GM21447 (cell line): ENCODE measurements around the gene BTBD19.
A peak's percentile ranks its signal among the peaks of the same experiment; 100 is the strongest.
"Not testable (repeated sequence)": the region's sequence is repeated elsewhere in the genome, so short reads cannot be mapped to it uniquely, and the experiment has no call there.

ENCODE experiments used
- ATAC-seq: cut with Tn5 transposase; IDR thresholded peaks from one replicate; pipeline ENCODE4 v1.9.1; 2021; ENCODE audit not compliant: unreplicated experiment

BTBD19 gene

DNA sequence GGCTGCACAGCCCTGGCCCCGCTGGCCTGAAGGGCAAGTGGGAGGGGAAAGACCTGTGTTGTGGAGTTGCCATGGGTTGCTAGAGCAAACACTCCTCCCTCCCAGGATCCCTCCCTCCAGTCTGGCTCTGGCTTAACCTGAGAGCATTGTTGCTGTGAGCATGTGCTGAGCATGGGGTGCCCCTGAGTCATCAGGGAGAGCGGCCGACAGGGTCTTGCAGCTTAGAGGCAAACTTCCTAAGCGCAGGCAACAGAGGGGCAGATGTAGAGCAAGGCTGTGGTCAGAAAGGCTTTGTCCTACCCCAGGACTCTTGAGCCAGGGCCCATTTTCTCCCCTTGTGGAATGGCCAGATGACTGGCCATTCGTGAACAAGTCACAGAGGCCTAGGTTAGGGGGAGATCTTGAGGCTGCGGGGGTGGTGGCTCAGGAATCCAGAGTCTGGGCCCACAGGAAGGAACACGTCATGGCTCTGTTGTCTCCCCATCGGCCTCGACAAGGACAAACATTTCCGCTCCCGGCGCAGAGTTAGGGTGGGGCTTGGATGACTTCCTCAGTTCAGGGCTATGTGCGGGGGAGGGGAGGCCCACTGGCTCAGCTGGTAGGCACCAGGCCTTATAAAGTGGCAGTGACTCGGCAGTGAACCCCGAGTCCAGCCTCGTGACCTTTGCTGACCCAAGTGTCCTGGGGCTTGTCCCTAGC, 810 bp upstream of the BTBD19 start:
- ATAC-seq: peak; percentile 41

DNA sequence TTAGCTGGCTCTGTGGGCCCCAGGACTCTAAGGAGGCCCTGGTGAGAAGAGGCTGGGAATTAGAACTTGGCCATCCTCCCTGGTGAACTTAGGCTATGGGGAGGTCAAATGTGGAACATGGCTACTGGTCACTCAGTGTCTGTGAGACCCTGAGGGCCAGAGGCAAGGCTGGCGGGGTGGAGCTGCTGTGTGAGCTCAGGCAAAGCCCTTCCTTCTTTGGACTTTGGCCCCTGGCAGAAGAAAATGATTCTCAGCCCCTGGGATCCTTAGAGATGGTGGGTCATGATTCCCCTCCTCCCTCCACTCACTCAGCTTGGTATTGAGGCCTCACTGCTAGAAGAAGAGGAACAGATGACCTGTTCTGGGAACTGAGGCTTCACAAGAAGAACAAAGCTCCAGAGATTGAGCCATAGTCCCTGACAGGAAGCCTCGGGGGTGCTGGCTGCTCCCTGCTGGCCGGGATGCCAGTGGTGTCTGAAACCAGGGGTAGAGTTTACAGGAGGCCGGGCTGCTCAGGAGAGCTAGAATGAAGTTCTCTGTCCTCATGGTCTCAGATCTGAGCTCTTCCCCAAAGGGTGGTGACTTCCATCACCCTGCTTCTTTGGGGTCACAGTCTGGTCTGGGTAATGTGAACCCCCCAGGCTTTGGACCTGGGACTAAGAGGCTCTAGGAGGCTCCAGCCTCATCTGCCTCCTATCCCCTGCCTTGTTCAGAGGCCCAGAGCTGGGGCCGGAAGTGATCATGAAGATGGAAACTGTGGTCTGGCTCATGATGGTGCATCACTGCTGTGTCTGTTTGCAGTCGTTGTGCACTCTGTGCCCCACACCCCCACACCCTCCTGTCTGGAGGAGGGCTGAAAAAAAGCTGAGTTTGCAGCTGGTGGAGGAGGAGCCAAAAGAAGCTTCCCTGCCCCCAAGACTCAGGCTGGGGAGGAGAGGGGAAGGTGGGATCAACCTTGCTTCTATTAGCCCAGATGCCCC, 905 bp downstream of the BTBD19 start:
- ATAC-seq: peak; percentile 43

DNA sequence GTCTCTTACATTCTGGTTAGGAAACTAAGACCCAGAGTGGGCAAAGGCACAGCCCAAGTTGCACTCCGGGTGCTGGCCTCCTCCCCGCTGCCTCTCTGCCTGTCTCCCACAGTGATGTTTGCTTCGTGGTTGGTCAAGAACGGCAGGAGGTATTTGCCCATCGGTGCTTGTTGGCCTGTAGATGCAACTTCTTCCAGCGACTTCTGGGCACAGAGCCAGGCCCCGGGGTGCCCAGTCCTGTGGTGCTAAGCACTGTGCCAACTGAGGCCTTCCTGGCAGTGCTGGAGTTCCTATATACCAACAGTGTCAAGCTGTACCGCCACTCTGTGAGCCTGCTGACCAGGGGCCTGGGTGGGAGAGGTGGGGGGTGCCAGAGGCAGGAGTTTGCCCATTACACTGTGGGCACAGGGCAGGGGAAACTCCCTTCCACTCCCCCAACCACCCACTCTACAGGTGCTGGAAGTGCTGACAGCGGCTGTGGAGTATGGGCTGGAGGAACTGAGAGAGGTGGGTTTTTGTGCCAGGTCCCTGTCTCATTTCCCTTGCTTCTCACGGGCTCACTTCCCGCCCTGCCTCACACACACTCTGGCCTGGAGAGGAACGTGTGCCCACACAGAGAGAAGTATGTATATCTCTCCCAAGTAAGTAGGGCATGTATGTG, 1.9 kb downstream of the BTBD19 start:
- no peak for ATAC-seq

DNA sequence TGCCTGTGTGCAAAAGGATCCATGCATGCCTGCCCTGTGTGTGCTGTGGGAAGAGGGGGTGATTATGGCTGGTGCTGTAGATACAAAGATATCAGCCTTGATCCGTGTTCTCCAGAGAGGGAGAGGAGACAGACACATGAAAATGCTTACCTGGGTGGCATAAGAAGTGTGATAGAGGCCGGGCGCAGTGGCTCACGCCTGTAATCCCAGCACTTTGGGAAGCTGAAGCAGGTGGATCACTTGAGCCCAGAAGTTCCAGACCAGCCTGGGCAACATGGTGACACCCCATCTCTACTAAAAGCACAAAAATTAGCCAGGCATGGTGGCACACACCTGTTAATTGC, 2.4 kb downstream of the BTBD19 start:
- ATAC-seq: not testable (repeated sequence)

DNA sequence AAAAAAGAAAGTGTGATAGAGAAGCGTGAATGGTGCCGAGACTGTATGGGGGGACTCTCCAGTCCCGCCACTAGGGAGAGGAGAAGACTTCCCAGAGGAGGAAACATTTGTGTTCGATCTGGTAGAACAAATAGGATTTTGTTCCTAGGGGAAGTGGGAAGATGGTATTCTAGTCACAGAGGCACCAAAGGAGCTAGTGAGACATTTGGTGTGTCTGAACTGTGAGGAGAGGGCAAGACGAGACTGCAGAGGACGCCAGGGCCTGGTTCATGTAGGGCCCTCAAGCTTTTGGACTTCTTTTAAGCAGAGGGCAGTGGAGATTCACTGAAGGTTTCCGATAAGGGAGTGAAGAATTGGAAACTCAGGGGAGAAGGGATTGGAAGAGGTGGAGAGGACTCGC, 2.9 kb downstream of the BTBD19 start:
- ATAC-seq: no peak

DNA sequence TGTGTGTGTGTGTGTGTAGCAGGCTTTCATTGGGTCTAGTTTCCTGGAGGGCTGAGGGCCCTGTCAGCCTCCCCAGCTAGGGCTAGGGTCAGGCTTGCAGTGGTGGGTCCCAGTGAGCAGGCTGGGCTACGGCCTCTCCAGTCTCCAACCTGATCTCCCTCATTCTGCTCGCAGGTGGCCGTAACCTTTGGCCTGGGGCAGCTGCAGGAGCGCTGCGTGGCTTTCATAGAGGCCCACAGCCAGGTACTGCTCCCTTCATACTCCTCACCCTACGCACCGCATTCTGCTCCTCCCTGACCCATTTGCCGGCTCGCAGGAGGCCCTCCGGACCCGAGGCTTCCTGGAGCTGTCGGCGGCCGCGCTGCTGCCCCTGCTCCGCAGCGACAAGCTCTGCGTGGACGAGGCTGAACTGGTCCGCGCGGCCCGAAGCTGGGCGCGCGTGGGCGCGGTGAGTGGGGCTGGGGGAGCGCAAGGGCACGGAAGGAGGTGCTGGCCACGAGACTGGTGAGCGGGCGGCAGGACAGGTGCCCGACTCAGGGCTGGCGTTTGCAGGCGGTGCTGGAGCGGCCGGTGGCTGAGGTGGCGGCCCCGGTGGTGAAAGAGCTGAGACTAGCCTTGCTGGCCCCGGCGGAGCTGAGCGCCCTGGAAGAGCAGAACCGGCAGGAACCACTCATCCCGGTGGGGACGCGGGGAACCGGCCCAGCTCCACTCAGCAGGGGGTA, 4.7 kb downstream of the BTBD19 start:
- no peak for ATAC-seq

DNA sequence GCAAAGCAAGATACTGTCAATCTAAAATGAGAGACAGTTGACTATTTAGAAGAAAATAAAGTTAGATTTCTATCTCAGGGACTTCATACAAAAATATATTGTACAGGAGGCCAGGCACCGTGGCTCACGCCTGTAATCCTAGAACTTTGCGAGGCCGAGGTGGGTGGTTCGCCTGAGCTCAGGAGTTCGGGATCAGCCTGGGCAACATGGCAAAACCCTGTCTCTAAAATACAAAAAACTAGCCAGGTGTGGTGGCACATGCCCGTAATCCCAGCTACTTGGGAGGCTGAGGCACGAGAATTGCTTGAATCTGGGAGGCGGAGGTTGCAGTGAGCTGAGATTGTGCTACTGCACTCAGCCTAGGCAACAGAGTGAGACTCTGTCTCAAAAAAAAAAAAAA, 7.6 kb downstream of the BTBD19 start:
- ATAC-seq: not testable (repeated sequence)

DNA sequence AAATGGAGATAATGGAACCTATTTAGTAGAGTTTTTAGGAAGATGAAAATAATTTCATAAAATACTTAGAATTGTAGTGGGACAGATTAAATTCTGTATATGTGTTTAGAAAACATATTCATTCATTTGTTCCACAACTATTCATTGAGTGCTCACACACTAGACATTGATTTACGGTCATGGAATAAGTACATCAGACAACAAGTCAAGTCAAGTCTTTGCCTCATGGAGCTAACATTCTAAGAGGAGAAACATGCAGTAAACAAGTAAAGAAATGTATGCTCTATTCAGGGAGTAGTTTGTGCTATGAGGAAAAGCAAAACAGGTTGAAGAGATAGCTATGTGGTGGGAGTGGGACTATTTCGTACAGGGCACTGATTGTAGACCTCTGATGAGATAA, 9.0 kb downstream of the BTBD19 start:
- no peak for ATAC-seq

DNA sequence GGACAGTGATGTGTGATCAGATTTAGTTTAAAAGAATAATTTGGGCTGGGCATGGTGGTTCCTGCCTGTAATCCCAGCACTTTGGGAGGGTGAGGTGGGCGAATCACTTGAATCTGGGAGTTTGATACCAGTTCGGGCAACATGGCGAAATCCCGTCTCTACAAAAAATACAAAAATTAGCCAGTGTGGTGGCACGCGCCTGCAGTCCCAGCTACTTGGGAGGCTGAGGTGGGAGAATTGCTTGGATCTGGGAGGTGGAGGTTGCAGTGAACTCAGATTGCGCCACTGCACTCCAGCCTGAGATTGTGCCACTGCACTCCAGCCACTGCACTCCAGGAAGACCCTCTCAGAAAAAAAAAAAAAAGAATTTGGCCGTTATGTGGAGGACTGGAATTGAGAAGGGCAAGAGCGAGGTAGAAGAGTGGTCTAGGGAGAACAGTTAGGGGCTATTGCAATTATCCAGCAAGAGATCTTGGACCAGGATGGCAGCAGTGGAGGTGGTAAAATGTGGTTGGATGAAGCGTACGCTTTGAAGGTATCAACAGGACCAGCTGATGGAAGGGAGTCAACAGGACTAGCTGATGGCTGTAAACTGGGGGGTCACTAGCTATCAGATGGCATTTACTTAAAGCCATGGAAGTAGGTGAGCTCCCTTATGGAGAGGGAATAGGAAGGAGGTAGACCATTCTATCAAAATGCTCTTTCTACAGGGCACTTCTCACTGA, 9.6 kb downstream of the BTBD19 start:
- no peak for ATAC-seq

DNA sequence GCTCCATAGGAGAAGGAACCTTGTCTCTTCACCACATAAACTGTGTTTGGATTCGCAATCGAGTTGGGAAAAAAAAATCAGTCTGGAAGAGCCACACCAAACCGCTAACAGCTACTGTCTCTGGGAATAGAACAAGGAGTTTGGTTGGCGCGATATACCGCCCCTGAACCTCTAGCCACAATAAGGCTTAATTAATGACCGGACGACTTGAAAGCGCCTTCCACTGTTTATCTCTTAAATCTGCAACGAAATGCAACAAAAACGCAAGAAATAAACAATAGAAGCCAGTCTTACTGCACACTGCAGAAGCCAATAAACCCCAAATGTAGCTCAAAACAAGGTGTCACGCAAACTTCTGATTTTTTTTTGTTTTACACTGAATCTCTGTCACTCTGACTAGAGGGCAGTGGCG, 10.9 kb downstream of the BTBD19 start:
- peak; percentile 1 for ATAC-seq

DNA sequence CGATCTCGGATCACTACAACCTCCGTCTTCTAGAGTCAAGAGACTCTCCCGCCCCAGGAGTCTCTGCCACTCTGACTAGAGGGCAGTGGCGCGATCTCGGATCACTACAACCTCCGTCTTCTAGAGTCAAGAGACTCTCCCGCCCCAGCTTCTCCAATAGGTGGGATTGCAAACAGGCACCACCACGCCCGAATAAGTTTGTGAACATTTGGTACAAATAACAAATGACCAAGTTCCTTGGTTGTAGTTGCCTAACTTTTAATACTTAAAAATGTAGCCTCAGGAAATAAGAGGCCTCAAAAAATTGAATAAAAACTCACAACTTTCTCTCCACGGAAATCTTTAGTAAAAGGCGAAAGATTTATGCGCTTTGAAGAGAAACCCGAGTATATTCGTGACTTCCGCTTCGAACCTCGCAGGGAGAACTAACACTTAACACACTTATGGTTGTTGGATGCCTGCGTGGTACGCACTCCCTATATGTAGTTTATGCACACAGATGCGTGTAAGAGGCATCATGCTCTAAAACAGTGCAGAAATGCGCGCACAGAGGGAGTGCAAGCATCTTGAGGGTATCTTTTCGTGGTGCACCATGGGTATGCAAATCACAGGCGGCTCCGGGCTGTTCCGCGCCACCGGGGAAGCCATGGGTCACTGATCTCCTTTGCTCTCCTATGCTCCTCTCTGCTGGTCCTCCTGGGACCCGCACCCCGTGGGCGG, 11.4 kb downstream of the BTBD19 start:
- peak; percentile 81 for ATAC-seq

DNA sequence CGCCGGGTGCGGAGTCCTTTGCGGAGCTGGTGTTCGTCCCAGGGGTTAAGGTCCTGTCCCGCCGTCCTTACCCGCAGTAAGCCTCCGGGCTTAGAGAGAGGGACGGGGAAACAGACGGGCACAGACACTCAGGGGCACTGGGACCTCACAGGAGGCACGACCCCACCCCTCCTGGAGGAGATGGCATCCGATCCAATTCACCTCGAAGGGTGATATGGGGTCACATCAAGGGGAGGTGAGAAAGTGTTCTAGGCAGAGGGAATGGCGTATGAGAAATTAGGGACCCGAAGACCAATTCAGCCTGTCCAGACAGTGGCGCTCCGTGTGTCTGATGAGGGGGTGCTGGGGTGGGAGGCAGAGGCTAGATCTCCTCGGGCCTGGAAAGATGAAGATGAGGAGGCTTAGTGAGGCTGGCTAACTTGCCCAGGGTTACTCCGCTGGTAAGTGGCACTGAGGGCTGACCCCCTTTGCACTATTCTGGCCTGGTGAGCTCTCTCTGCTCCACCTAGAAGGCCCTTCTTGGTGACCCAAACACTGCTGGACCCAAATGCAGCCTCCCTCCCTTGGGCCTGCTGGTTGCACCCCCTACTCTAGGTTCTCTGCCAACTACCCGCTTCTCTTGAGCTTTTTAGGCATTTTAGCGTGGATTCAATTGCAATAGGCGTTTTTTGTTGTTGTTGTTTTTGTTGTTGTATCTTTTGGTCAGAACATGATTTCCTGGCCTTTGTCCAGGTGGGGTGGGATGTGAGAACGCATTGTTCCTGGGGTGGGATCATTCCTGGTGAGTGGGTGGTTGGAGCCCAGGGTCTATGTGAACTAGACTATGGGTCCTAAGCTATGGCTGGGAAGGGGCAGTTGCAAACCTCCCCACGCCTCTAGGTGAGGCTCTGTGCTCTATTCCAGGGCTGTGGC, 12.3 kb downstream of the BTBD19 start:
- no peak for ATAC-seq

DNA sequence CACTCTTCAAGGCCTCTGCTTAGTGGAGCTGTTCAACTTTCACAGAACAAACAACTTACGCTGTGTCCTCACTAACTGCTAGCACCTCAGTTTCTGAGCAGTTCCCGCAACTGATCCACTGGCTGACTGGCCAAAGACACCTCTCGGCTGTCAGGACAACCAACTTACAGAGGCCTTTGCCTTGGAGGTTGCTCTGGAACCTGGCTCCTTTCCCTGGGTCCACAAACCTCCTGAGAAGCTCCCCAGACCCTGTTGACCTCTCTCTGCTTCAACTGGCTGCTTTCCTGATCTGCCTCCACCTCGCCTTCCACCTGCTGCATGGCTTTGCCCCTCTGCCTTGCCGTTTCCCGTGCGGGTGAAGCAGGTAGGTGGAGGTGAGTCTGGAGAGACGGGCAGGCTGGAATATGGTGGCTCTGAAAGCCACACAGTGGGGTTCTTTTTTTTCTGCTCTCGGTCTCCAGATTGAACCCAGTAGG, 13.0 kb downstream of the BTBD19 start:
- no peak for ATAC-seq

DNA sequence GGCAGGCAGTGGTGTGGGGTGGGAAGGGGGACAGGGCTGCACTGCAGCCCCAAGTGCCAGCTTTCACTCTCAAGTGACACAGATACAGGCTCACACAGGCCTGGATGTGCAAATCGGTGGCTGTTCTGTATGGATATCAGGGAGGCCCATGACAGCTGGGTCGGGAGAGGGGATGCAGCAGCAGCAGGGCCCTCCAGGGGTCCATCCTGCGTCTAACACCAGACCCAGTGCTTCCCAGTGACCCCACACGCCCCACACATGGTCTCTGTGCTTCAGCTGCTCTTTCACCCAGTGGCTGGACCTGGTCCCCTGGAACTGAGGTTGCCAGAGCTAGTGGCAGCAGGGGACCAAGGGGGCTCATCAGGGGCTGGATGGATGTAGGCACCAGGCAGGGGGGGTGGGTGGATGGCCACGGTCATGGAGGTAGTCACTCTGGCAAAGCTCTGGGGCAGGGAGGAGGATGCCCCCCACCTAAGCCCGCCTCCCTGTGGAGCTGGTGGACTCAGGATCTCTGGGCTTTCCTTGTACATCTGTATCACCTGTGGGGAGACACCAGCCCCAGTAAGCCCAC, 13.9 kb downstream of the BTBD19 start:
- no peak for ATAC-seq

DNA sequence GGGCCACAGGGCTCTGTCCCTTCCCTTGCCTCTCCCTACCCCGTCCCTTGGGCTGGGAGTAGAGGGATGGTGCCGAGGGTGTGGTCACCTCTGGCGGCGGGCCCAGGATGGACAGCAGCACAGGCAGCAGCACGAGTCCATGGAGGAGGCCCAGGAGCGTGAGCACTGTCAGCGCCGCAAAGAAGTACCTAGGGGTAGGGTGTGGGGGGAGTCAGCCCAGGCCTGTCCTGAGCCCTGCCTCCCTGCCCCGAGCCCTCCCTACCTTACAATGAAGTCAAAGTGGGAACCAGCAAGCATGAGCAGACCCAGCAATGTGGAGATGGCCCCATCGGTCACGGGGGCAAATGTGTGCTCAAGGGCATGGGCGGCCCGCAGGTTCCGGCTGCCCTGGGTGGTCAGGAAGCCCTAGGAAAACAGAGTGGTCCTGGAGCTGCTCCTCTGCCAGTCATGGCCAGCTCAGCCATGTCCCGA, 14.7 kb downstream of the BTBD19 start:
- ATAC-seq: no peak

DNA sequence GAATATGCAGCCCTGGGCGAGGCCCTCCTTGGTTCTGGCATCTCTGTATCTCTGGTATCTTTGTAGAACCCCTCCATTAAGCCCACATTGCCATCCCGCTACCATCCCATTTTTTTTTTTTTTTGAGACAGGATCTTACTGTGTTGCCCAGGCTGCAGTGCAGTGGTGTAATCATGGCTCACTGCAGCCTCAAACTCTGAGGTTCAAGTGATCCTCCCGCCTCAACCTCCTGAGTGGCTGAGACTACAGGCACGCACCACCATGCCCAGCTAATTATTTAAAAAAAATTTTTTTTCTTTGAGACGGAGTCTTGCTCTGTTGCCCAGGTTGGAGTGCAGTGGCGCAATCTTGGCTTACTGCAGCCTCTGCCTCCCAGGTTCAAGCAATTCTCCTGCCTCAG, 16.1 kb downstream of the BTBD19 start:
- ATAC-seq: not testable (repeated sequence)

DNA sequence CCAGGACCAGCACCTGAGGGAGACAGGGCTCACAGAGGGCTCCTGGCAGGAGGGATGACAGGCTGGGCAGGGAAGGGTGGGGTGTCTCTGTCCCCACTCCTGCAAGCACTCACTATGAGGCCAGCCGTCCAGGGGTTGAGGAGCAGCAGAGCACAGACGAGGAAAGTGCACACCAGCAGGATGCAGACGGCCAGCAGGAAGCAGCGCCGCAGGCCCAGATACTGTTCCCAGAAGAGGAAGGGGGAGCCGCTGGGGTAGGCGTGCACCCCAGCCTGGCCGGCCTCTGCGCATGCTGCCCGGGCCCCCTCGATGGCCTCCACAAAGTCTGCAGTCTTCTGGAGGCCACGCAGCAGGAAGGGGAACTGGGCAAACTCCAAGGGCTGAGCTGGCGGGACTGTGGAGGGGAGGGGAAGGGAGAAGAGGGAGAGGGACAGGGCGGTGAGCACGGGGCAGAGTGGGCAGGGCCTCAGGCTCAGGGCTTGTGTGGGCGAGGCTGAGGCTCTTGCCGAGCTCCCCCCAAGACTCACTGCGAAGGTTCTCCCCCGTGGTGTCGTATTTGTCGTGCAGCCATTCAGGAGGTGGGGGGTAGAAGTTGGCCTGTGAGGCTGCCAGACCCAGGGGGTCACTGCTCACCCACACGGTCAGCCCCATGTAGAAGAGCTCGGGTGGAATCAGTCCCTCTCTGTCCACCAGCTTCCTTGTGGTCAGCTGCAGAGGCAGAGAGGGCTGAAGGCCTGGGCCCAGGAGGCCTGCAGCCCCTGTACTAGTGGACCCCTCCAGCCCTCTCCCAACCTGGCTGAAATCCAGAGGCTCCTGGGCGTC, 18.3 kb downstream of the BTBD19 start:
- ATAC-seq: no peak
